Testis (tissue), 3 donors: ENCODE results near the gene PLEKHA8. TPM values are rescaled to one million over a fixed set of nuclear protein-coding genes. Genes with fewer than 3 reads are reported as not detected.
"Not testable (repeated sequence)": the region's sequence is repeated elsewhere in the genome, so short reads cannot be mapped to it uniquely, and the experiment has no call there.

ENCODE experiments used
- DNase-seq: peaks from one replicate; pipeline ENCODE4 v3.0.0-alpha.2; 2019
- H3K27ac ChIP-seq, 2 donors: fragments of 200-600 bp; sonication (generic); one replicate each; pipeline ENCODE4 v1.5.1; 2019
- H3K27me3 ChIP-seq: fragments of 200-600 bp; sonication (generic); one replicate; pipeline ENCODE4 v1.5.1; 2019
- H3K36me3 ChIP-seq: fragments of 200-600 bp; sonication (generic); one replicate; pipeline ENCODE4 v1.5.1; 2017; ENCODE audit warnings: low read depth; ENCODE audit errors: missing control alignments
- H3K4me1 ChIP-seq: fragments of 200-600 bp; sonication (generic); one replicate; pipeline ENCODE4 v1.5.1; 2019
- H3K4me3 ChIP-seq, 2 donors: fragments of 200-600 bp; sonication (generic); one replicate each; pipeline ENCODE4 v1.5.1; 2017 to 2019
- H3K9me3 ChIP-seq: fragments of 200-600 bp; sonication (generic); one replicate; pipeline ENCODE4 v1.5.1; 2017
- POLR2A ChIP-seq: fragments of 450-650 bp; IDR thresholded peaks from one replicate; pipeline ENCODE4 v1.6.1; 2017; ENCODE audit warnings: antibody characterized with exemption, mild to moderate bottlenecking, moderate library complexity
- WGBS, 2 donors: methylation state at CpG; one replicate each; pipeline ENCODE4 v1.1.5; 2018; 5-methylcytosine and 5-hydroxymethylcytosine counted together
- intact Hi-C: fragments of 100-400 bp; cut with DNase I; formaldehyde crosslinking; loops from one replicate; pipeline ENCODE4 v1.15.1; 2023; ENCODE audit warnings: low total_unique reads
- polyA plus RNA-seq: library from polyadenylated mRNA; stranded (reverse); fragments of 350-450 nt; fragmentation: Illumina TruSeq; extraction: RNeasy Lipid Tissue Mini Kit (QIAGEN cat#74804); gene quantifications from one replicate; pipeline ENCODE4 v1.2.3, GENCODE V29; 2014; ENCODE audit warnings: low read depth, low replicate concordance; ENCODE audit not compliant: insufficient read depth
- total RNA-seq, 2 donors: library from RNA; depleted of rRNA; stranded (reverse); fragments of >200 nt; gene quantifications; one replicate each; pipeline ENCODE4 v1.2.3, GENCODE V29; 2016
- TF ChIP-seq, protein P1 (sequence below), 3 experiments: fragments of 450-650 bp in 2 of 3; fragments of 200-600 bp in 1 of 3; sonication (generic) in 1 of 3; IDR thresholded peaks; one replicate each; pipeline ENCODE4 v1.5.1; 2016 to 2019; ENCODE audit warnings: antibody characterized with exemption in 3 of 3, mild to moderate bottlenecking in 2 of 3, moderate library complexity in 1 of 3

PLEKHA8 gene
- total and polyA plus RNA-seq, 3 donors from 2014 or later = 7.1 to 14.5 (median 11.0) TPM

DNA sequence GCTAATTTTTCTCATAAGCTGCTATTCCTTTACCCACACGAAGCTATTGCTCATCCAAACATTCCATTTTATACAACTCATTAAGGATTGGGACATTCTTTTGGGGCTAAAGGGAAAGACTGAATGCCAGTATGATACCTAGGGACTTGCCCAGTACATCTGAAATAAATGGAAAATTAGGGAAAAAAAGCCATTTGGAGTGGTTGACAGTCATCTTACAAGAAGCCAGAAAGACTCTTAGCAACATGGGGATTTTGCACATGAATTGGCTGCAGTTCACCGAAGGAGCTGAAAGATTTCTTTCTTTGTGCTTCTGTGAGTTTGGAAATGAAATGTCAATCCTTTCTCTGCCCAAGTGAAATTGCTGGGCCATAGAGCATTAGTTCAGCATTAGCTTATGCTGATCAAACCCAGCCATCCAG, 63.3 kb downstream of the PLEKHA8 start:
- Histone ChIP-seq H3K4me1 (no peaks in the 10 kb centered on the region), H3K36me3 (no peaks in the 10 kb centered on the region), H3K27me3 (no peaks in the 10 kb centered on the region), H3K4me3 (no peak overlapping the region), H3K27ac (no peak overlapping the region), H3K9me3 (no peaks in the 10 kb centered on the region)
- intact Hi-C loops = no loop called here
- WGBS, 2 donors = 77 to 90% methylated on average over 2 of the region's 2 CpGs
- no peak for DNase-seq
- TF ChIP-seq, protein P1, sequence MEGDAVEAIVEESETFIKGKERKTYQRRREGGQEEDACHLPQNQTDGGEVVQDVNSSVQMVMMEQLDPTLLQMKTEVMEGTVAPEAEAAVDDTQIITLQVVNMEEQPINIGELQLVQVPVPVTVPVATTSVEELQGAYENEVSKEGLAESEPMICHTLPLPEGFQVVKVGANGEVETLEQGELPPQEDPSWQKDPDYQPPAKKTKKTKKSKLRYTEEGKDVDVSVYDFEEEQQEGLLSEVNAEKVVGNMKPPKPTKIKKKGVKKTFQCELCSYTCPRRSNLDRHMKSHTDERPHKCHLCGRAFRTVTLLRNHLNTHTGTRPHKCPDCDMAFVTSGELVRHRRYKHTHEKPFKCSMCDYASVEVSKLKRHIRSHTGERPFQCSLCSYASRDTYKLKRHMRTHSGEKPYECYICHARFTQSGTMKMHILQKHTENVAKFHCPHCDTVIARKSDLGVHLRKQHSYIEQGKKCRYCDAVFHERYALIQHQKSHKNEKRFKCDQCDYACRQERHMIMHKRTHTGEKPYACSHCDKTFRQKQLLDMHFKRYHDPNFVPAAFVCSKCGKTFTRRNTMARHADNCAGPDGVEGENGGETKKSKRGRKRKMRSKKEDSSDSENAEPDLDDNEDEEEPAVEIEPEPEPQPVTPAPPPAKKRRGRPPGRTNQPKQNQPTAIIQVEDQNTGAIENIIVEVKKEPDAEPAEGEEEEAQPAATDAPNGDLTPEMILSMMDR (IDR thresholded peaks at IDR 0.05) = no peak
- TF ChIP-seq POLR2A = no peak

DNA sequence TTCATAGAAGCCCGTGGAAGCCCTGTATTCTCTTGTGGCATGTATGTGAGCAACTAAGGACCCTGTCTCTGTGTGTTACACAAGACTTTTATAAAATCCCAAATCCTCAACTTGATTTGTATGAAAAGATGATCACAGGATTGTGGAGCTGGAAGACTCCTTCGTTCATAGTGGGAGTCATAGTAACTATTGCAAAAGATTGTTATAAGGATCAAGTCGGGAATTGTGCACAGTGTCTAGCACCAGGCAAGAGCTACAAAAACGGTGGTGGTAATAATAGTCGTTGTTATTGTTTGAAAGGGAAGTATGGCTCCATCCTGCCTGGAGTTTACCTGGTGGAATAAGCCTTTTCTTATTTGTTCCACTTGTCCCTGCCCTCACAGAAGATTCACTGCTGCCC, 63.8 kb downstream of the PLEKHA8 start:
- no peaks in the 10 kb centered on the region for H3K36me3 ChIP-seq
- H3K27me3 ChIP-seq = no peaks in the 10 kb centered on the region
- TF ChIP-seq, protein P1 (IDR thresholded peaks at IDR 0.05) = no peak
- TF ChIP-seq POLR2A = no peak
- 83 to 88% methylated on average over 5 of the region's 5 CpGs for WGBS, 2 donors
- intact Hi-C loops = no loop called here
- H3K4me3 ChIP-seq = no peak overlapping the region
- no peaks in the 10 kb centered on the region for H3K9me3 ChIP-seq
- H3K4me1 ChIP-seq = no peaks in the 10 kb centered on the region
- H3K27ac ChIP-seq = no peak overlapping the region
- no peak for DNase-seq

DNA sequence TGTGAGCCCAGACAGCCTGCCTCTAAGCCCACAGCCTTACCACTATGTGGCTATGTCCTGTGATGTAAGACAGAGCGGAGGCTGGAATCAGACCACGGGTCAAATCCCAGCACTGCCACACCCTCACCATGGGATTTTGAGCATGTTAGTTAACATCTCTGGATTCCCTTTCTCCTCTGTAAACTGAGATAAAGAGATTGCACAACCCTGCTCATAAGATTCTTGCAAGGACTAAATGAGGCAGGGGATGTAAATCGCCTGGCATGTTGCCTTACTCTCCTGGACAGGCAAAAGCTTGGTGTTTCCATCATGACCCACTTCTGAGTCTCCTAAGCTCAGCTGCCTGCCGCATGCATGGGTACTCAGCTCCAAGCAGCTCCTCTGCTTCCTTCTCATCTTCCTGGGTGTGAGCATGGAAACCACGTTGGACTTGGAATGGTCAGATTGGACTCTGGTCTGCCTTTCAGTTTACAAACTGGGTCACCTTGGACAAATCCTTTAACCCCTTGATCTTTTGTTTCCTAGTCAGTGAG, 65.3 kb downstream of the PLEKHA8 start:
- 81 to 85% methylated on average over 5 of the region's 5 CpGs for WGBS, 2 donors
- no peak overlapping the region for H3K4me3 ChIP-seq
- TF ChIP-seq, protein P1 (IDR thresholded peaks at IDR 0.05) = no peak
- no peak for TF ChIP-seq POLR2A
- intact Hi-C loops = no loop called here
- no peak overlapping the region for H3K27ac ChIP-seq
- no peaks in the 10 kb centered on the region for H3K27me3 ChIP-seq
- H3K4me1 ChIP-seq = no peaks in the 10 kb centered on the region
- H3K9me3 ChIP-seq = no peaks in the 10 kb centered on the region
- H3K36me3 ChIP-seq = no peaks in the 10 kb centered on the region
- no peak for DNase-seq

DNA sequence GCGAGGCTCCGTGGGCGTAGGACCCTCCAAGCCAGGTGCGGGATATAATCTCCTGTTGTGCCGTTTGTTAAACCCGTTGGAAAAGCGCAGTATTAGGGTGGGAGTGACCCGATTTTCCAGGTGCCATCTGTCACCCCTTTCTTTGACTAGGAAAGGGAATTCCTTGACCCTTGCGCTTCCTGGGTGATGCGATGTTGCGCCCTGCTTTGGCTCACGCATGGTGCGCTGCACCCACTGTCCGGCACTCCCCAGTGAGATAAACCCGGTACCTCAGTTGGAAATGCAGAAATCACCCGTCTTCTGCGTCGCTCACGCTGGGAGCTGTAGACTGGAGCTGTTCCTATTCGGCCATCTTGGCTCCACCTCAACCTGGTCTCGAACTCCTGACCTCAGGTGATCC, 70.4 kb downstream of the PLEKHA8 start:
- intact Hi-C loops, H3K4me3 ChIP-seq, H3K36me3 ChIP-seq, H3K27me3 ChIP-seq, H3K27ac ChIP-seq, H3K4me1 ChIP-seq, DNase-seq, H3K9me3 ChIP-seq: not testable (repeated sequence)
- WGBS, 2 donors = 96 to 98% methylated on average over 19 to 21 of the region's 21 CpGs

DNA sequence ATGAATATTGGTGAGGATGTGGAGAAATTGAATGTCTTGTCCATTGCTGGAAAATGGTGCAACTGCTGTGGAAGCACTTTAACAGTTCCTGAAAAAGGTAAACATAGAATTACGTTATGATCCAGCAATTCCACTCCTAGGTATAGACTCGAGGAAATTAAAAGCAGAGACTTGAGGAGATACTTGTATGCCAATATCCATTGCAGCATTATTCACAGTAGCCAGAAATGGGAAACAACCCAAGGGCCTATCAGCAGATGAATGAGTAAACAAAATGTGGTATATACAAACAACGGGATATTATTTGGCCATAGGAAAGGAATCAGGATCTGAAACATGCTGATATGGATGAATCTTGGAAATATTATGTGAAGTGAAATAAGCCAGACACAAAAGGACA, 74.1 kb downstream of the PLEKHA8 start:
- Histone ChIP-seq H3K27me3 (no peaks in the 10 kb centered on the region), H3K9me3 (no peaks in the 10 kb centered on the region), H3K4me1 (no peaks in the 10 kb centered on the region), H3K27ac (no peak overlapping the region), H3K4me3 (no peak overlapping the region), H3K36me3 (no peaks in the 10 kb centered on the region)
- TF ChIP-seq, protein P1 (IDR thresholded peaks at IDR 0.05) = no peak
- TF ChIP-seq POLR2A = no peak
- DNase-seq = no peak
- 87 to 93% methylated on average over 3 of the region's 3 CpGs for WGBS, 2 donors
- intact Hi-C loops = no loop called here
